ENCODE results near the gene NUDT2. TPM values are rescaled to one million over a fixed set of nuclear protein-coding genes. Genes with fewer than 3 reads are reported as not detected.

The NUDT2 gene
- total RNA-seq = 10 to 100 TPM; 15.0 to 45.3 (median 23.0) TPM

DNA sequence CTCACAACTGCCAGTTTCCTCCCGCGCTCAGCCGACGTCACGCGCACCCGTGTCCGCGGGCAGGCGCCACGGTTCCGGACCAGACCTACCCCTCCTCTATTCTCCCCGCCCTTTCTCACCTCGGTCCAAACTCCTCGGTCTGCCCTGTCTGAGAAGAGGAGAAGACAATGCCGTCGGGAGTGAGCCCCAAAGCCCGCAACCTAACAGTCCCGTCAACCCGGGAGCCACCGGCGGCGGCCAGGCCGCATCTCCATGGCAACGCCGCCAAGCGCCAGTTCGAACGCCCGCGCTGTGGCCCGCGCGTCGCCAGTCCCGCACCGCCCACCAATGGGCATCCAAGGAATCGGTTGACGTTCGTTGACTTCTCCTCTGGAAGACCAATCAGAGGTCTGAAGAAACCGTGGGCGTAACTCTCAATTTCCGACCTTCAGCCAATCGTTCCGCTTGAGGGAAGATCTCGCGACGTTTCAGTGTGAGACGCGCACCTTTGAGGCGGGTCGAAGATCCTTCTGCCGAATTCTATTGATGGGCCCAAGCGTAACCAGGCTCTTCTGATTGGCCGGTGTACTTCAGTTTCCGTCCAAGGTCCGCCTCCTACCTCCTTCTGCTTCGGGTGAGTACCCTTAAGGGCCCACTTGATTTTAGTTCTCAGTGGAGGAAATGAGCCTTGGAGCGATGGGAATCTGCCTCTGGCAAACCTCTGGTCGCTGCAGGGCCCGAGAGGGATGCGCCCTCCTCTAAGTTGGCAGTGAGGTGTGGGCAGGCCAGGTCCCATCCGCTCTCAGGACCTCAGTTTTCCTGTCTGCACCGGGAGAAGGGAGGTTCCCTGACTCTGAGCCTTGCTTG, at the start of gene NUDT2, which contains the start of gene KIF24:
Gene NUDT2, plus strand, starts transcription at position 583 of the 846 bp plus-strand sequence. CDS start 9,471 bp downstream, outside the sequence.
Gene KIF24, minus strand, starts transcription at position 282 of the 846 bp plus-strand sequence. CDS start 17,922 bp downstream, outside the sequence.
- Histone ChIP-seq H3K4me1 (peaks cover 14 to 44% (median 38%) of the 10 kb centered on the region in 4 donors), H3K9me3 (no peaks in the 10 kb centered on the region), H3K27ac (replicated peaks in 1 of 4) (peak within 1 kb of the TSS; percentile 92 to 96 (median 94)), H3K4me3 (peak within 1 kb of the TSS; percentile 70 to 81 (median 76)), H3K36me3 (no peaks in the 10 kb centered on the region), H3K27me3 (no peaks in the 10 kb centered on the region)
- TF ChIP-seq, protein P1, sequence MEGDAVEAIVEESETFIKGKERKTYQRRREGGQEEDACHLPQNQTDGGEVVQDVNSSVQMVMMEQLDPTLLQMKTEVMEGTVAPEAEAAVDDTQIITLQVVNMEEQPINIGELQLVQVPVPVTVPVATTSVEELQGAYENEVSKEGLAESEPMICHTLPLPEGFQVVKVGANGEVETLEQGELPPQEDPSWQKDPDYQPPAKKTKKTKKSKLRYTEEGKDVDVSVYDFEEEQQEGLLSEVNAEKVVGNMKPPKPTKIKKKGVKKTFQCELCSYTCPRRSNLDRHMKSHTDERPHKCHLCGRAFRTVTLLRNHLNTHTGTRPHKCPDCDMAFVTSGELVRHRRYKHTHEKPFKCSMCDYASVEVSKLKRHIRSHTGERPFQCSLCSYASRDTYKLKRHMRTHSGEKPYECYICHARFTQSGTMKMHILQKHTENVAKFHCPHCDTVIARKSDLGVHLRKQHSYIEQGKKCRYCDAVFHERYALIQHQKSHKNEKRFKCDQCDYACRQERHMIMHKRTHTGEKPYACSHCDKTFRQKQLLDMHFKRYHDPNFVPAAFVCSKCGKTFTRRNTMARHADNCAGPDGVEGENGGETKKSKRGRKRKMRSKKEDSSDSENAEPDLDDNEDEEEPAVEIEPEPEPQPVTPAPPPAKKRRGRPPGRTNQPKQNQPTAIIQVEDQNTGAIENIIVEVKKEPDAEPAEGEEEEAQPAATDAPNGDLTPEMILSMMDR (IDR thresholded peaks at IDR 0.05) = no peak
- TF ChIP-seq POLR2A (IDR thresholded peaks at IDR 0.05; ENCODE audit: low read depth) (peak; percentile 20), EP300 (IDR thresholded peaks at IDR 0.05) (no peak), POLR2AphosphoS5 (IDR thresholded peaks at IDR 0.05) (peak; percentile 85 to 91)
- intact Hi-C loops (cut with DNase I) = loop anchor here (10.0 kb wide), 1 partner anchor 154 kb away; the partner anchor contains the start of gene UBAP1
- DNase-seq (ENCODE audit: extremely low spot score) = peak; percentile 99
- 0% methylated on average over 49 of the region's 64 CpGs for WGBS

DNA sequence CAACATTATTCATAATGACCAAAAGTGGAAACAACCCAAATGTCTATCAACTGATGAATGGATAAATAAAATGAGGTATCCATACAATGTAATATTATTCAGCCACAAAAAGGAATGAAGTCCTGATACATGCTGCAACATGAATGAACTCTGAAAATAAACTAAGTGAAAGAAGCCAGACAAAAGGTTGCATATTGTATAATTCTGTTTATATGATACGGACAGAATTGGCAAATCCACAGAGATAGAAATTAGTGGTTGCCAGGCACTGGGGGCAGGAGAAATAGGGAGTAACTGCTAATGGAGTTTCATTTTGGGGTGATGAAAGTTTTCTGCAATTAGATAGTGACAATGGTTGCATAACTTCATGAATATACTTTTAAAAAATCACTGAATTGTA, 47.3 kb upstream of the NUDT2 start:
- 56% methylated on average over 1 of the region's 1 CpG for WGBS
- intact Hi-C loops (cut with DNase I) = no loop called here
- Histone ChIP-seq H3K4me3 (no peak overlapping the region), H3K27me3 (no peaks in the 10 kb centered on the region), H3K4me1 (peaks cover 0 to 11% (median 6%) of the 10 kb centered on the region in 4 donors), H3K27ac (replicated peaks in 1 of 4) (no peak overlapping the region), H3K9me3 (no peaks in the 10 kb centered on the region), H3K36me3 (no peaks in the 10 kb centered on the region)
- DNase-seq (ENCODE audit: extremely low spot score) = no peak
- no peak for TF ChIP-seq POLR2AphosphoS5 (IDR thresholded peaks at IDR 0.05)
- TF ChIP-seq POLR2A (IDR thresholded peaks at IDR 0.05; ENCODE audit: low read depth) = no peak
- no peak for TF ChIP-seq EP300 (IDR thresholded peaks at IDR 0.05)
- TF ChIP-seq, protein P1 (IDR thresholded peaks at IDR 0.05) = no peak

DNA sequence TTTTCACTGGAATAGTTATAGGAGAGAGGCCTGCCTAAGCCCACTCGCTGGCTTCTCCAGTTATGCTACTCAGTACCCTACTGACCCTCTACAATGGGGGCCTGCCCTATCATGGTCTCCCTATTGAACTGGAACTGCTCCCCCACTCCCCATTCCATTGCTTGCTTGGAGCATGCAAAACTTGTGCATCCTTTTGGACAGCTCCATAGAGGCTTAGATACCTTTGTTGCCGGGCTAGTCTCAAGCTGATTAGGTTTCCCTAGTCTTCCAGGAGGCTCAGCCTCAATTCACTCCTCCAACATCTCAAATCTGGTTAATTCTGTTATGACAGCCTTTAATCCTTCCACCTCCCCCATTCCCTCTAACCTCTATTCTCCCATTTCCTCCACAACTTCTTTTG, 40.2 kb upstream of the NUDT2 start:
- no peaks in the 10 kb centered on the region for H3K4me1 ChIP-seq
- DNase-seq (ENCODE audit: extremely low spot score) = no peak
- H3K36me3 ChIP-seq = no peaks in the 10 kb centered on the region
- no peaks in the 10 kb centered on the region for H3K9me3 ChIP-seq
- TF ChIP-seq POLR2AphosphoS5 (IDR thresholded peaks at IDR 0.05) = no peak
- TF ChIP-seq EP300 (IDR thresholded peaks at IDR 0.05) = no peak
- TF ChIP-seq, protein P1 (IDR thresholded peaks at IDR 0.05) = no peak
- no peak for TF ChIP-seq POLR2A (IDR thresholded peaks at IDR 0.05; ENCODE audit: low read depth)
- H3K27me3 ChIP-seq = no peaks in the 10 kb centered on the region
- H3K4me3 ChIP-seq = no peak overlapping the region
- intact Hi-C loops (cut with DNase I) = no loop called here
- WGBS = 90% methylated on average over 2 of the region's 2 CpGs
- no peak overlapping the region for H3K27ac ChIP-seq (replicated peaks in 1 of 4)

DNA sequence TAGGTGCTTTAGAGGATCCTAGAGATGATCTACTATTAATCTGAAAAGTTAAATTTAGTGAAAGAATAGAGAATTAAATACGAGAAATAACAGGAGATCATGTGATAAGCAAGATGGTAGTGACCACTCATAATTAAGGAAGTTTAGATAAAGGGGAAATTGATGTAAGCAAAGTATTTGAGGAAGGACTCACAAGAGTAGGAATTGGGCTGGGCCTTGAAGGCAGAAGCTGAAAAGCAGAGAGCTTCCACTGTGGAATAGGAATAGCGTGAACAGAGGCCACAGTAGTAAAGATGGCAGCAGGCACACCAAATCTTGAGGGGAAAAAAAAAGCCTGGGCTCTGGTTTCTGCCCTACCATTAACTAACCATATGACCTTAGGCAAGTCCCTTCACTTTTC, 38.3 kb upstream of the NUDT2 start:
- no peak for DNase-seq (ENCODE audit: extremely low spot score)
- no peaks in the 10 kb centered on the region for H3K27me3 ChIP-seq
- 84% methylated on average over 2 of the region's 2 CpGs for WGBS
- H3K27ac ChIP-seq (replicated peaks in 1 of 4) = no peak overlapping the region
- H3K4me1 ChIP-seq = no peaks in the 10 kb centered on the region
- H3K4me3 ChIP-seq = no peak overlapping the region
- TF ChIP-seq, protein P1 (IDR thresholded peaks at IDR 0.05) = no peak
- TF ChIP-seq POLR2AphosphoS5 (IDR thresholded peaks at IDR 0.05) = no peak
- no peak for TF ChIP-seq EP300 (IDR thresholded peaks at IDR 0.05)
- no peak for TF ChIP-seq POLR2A (IDR thresholded peaks at IDR 0.05; ENCODE audit: low read depth)
- intact Hi-C loops (cut with DNase I) = no loop called here
- H3K9me3 ChIP-seq = no peaks in the 10 kb centered on the region
- no peaks in the 10 kb centered on the region for H3K36me3 ChIP-seq

All from esophagus muscularis mucosa (tissue), 4 donors.